GM03348 (cell line): ENCODE results near the gene CLASP1.
"Not testable (repeated sequence)": the region's sequence is repeated elsewhere in the genome, so short reads cannot be mapped to it uniquely, and the experiment has no call there.

Experiments used
- DNase-seq: peaks from one replicate; pipeline ENCODE4 v3.0.0; 2012; ENCODE audit warnings: low spot score

Gene CLASP1

DNA sequence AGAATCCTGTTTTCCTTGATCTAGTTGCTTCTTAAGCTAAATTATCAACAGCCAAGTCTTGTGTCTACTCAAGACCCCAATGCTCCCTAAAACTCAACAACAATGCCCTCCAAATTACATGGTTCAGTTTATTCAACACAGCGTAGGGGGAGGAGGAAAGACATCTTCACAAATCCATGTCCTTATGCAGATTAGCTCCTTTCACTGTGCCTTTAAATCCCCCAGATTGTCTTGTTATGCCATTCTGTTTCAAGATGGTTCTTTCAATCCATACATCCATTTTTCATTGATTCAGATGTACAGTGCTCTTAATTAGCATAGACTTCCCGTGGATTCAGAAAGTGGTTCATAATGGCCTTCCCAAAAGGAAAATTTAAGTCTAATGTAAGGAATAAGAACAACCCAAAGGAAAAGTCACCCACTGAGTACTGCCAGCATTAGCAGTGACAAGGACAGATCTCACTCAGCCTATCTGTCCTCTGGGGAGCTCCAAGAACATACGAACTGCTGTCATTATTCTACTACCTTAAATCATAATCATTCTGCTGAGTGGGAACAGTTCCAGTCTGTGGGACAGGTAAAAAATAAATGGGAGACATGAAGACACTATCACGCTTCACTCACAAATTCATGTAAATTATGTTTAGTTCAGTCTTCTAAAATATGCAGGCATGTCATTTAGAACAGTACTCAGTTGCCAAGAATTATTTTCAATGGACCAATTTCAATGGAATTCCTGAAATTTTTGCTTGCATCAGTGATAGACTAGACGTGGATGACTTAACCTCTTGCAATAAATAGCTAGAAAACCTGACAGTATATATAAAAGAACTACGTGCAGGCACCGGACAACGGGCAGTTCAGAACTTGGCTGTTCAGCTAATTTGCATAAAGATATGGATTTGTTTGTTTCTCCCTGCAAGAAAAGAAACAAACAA lies 177.5 kb downstream of the CLASP1 start:
- peak; percentile 60 for DNase-seq

DNA sequence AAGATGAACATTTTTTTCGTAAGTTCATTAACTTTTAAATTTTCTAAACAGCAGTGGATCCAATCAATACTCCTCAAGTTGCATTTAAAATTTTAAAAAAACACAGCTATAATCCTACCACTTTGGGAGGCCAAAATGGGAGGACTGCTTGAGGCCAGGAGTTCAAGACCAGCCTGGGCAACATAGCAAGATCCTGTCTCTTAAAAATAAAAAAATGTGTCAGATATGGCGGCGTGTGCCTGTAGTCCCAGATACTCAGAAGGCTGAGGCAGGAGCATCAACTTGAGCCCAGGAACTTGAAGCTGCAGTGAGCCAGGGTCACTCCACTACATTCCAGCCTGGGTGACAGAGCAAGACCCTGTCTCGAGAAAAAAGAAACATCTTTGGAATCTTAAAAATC lies 178.3 kb downstream of the CLASP1 start:
- no peak for DNase-seq

DNA sequence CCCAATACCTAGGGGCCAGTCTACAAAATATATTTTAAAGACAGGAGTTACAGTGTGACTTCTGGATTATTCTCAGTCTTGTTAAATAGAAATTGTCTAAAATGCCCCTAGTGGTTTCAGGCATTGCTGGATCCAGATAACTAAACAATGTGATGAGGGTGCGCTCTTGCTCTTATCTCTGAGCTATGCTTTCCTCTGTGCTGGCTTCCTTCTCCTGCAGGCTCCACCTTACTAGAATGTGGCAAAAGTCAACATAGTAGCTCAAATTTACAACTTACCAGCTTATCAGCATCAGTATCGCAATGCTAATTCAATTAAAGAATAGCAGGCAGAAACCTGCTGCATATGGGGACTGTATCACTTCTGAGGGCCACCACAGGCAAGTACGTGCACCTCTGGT lies 179.9 kb downstream of the CLASP1 start:
- no peak for DNase-seq

DNA sequence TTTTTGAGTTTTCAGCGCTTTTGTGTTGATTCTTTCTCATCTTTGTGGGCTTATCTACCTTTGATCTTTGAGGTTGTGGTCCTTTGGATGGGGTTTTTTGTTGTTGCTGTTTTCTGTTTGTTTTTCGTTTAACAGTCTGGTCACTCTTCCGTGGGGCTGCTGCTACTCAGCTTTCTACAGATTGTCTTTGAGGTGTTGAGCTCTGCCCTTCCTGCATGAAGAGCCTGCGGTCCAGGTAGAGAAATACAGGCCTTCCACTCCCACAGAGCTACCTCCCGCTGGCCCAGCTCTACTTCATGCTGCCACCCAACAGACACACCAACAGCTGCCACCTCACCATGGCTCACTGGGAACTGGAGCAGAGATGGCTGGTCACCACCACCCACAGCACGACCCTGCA lies 180.3 kb downstream of the CLASP1 start:
- DNase-seq = no peak

DNA sequence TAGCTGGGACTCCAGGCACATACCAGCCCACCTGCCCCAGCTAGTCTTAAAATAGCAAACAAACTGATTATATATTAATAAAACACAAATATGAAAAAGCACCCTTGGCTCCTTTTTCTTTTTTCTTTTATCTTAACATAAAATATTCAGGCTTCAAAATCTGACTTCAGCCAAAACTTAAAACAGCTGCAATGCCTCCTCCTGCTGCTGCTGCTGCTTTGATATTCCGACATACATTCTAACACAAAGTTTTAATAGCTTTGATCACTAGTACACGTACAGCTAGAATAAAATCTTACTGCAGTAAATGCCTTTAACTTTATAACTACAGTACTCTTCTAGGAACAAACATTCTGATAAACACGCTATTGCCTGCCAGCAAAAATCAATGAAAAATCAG lies 190.0 kb downstream of the CLASP1 start:
- DNase-seq = no peak

DNA sequence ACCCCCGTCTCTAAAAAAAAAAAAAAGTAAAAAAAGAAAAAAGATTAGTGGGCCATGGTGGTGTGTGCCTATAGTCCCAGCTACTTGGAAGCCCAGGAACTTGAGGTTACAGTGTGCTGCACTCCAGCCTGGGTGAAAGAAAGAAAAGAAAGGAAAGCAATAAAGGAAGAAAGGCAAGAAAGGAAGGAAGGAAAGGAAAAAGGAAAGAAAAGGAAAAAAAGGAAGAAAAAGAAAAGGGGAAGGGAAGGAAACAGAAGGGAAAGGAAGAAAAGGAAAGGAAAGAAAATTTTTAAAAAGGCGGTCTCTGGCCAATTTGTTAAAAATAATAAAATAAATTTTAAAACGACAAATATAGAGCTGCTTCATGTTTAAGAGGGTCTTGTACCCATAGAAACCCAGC lies 192.9 kb downstream of the CLASP1 start:
- DNase-seq = no peak

DNA sequence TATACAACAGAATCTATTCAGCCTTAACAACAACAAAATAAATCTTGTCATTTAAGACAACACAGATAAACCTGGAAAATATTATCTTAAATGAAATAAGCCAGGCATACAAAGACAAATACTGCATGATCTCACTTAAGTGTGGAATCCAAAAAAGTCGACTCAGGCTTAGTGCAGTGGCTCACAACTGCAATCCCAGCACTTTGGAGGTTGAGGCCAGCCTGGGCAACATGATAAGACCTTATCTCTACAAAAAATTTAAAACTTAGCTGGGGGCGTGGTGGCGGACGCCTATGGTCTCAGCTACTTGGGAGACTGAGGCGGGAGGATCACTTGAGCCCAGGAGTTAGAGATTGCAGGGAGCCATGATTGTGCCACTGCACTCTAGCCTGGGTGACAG lies 193.8 kb downstream of the CLASP1 start:
- DNase-seq = no peak

DNA sequence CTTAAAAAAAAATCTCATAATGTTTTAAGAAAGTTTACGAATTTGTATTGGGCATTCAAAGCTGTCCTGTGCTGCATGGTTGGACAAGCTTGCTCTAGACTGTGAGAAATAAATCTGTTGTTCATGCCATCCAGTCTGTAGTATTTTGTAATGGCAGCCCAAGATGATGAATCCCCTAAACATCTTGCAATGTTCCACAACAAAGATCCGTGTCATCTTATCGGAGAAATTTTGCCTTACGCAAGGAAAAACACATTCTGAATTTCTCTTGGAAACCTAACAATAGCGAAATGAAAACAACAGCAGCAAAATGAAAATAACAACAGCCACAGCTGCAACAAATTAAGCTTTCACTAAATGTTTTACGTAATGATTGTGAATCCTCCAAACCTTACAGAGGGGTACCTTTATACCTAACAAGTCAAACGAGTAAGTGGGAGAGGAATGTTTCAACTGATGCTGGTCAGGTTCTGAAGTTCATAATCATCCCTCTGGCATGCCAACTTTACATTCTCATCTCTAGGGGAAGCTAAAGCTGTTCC lies 194.6 kb downstream of the CLASP1 start:
- DNase-seq = no peak

DNA sequence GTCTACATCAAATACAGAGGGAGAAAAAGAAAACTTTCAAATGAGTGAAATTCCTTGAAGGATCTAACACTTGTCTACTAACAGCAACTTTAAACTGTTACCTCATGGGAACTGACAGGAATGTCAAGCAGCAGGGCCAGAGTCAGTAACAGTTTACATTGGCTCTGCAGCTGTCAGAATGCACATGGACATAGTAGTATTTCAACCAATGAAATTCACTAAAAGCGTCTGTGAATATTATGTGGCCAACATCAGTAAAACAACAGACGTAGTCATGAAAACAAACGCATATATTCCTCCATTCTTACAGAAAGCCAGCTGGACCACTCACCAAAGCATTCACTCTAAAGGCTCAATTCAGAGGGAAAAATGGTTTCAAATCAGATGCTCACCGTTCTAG lies 197.9 kb downstream of the CLASP1 start:
- DNase-seq = no peak

DNA sequence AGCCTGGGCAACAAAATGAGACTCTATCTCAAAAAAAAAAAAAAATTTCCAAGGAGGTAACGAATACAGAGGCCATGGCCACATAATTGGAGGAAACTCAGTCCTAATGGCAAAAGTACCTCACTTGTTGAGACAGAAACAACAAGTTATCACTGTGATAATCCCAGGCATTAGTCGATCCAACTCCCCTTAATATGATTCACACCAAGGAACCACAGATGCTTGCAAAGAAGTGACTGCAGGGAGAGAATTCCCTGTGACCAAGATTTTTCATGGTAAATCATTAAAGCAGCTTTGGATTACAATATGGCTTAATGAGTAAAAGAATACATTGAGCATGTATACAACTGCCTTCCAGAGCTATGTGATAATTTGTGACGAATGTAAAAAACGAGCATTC lies 199.0 kb downstream of the CLASP1 start:
- DNase-seq = no peak

DNA sequence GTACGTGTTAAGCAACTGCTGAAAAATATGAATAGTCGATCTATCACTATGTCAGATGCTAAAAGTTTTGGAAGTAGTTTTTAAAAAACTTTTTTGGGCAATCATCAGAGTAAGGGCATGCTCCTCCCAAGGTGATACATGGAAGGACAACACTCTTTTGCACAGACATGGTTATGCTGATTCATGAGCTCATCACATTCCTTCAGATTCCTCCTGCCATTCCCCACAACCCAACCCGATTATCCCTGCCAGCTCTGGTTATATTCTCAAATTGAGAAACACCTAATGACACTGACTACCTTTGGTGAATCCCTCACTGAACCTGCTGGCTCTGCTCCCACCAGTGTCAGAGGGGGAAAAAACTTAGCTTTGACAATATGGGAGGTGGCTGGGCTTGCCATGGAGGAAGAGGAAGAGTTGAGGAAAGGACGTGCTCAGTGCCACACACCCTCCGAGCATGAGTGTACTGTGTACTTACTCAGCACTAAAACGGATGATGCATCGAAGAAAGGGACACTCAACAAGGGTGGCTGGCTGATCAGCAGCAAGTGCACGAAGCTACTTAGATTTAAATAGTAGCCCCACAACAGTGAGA lies 202.5 kb downstream of the CLASP1 start:
- DNase-seq = no peak

DNA sequence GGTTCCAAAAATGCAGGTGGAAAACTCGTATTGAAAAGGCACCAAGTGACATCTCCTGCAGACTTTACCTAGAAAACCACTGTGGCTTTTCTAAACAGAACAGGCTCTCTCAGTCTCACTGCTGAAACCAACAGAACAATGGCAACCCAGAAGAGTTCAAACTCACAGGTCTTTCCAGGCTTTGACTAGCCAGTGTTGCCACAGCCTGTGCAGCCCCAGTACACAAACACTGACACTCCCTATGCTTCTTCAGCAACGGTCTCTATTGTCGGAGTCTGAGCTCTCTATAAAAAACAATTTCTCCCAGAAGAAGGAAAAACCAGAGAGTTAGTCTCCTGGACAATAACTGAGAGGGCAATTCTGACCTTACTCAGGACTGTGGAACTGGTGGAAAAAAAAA lies 206.4 kb downstream of the CLASP1 start:
- DNase-seq = no peak

DNA sequence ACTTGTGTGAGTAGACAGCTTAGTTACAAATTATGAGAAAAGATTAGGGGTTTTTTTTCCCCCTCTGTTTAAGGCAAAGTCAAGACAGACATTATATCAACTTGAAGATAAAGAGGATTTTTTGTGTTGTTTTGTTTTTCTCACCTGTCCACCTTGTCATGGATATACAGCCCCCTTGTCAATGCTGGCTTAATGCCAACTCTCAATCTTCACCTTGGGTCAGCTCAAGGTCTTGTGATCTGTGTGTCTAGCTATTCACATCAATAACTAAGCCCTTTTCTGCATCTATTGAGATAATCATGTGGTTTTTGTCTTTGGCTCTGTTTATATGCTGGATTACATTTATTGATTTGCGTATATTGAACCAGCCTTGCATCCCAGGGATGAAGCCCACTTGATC lies 211.0 kb downstream of the CLASP1 start:
- DNase-seq = not testable (repeated sequence)

DNA sequence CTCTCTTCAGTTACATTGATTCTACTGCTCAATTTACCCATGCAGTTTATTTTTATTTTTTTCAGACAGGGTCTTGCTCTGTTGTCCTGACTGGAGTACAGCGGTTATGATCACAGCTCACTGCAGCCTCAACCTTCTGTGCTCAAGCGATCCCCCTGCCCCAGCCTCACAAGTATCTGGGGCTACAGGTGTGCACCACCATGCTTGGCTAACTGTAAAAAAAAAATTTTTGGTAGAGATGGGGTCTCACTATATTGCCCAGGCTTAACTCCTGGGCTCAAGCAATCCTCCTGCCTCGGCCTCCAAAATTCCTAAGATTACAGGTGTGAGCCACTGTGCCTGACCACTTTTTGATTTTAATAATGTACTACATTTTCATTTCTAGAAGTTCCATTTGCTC lies 212.3 kb downstream of the CLASP1 start:
- no peak for DNase-seq

DNA sequence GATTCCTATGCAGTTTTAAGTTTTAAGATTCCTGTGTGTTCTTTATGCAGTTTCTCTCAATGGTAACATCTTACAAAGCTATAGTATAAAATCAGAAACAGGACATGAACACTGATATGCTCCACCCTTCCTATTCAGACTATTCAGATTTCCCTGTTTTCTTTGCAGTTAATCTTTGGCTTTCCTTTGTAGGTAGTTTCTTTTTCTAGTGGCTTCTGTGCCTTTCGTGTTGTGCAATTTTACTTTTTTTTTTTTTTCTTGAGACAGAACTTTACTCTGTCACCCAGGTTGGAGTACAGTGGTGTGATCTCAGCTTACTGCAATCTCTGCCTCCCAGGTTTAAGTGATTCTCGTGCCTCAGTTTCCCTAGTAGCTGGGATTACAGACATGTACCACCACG lies 213.5 kb downstream of the CLASP1 start:
- DNase-seq = no peak

DNA sequence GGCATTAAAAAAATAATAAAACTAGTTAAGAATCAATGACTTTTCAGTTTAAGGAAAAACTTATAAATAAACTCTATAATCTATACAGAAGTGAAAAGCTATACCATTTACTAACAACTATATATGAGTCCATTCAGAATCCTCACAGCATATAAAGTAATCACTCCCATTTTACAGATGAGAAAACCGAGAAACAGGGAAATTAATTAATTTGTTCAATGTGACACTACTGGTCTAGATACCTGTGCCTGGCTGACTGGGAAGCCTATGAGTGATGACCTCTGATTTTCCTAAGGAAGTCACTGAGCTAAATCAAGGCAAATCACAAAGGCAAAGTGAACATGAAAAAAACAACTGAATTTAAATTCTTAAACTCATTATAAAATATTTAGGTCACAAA lies 218.0 kb downstream of the CLASP1 start:
- DNase-seq = no peak

DNA sequence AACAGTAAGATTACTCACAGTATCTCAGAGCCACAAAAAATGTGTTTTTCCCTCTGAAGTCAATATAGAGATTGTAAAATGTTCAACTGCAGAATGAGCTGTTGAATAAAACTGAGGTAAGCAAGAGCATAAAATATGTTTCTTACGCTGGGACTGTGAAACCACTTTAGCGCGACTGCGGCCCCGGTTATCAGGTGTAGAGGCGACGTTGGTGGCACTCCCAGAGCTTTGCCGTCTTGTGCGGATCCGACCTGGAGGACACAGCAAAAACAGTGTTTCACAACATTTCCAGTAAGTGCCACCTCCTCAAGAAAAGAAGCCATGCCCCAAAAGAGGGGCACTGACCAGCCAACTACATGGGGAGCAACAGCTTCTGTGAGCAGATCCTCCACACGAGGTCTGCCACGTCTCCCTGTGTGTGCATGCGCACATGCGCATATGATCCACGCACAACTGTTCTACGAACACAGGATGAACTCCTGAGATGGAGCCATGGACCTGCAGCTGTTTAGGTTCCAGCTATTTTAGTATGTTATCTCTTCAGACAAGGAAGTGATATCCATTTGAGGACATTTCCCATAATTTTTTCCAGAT lies 219.2 kb downstream of the CLASP1 start:
- no peak for DNase-seq

DNA sequence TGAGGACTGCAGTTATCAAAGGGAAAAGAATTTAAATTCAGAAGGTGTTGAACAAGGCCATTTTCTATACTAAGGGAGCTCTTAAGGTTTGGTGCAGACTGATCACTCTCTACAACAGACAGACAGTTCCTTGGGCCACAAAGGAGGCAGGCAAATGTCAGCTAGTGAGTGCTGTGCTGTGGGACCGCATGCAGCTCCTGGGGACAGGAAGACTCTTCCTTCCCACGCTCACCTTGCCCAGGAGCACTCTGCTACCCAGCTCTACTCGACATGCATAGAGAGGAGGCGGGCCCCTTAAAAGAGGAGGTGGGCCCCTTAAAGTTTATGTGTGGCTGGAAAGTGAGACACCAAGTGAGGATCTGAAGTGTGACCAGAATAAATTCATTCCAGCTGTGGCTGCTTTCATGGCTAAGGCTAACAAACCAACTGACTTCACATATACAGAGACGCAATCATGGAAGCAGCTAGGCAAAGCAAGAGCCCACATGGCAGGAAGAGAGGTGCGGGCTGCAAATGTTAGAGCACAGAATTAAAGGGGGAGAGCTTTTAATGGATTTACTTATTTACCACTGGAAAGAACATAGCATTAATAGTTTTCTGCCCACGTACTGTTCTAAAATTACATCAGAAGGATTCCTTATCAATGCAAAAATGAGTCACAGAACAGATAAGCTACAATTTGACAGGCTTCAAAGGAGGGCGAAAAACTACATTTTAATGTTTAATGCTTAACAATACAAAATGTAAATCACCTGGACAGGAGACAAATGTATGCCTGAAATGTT lies 220.0 kb downstream of the CLASP1 start:
- peak; percentile 8 for DNase-seq

DNA sequence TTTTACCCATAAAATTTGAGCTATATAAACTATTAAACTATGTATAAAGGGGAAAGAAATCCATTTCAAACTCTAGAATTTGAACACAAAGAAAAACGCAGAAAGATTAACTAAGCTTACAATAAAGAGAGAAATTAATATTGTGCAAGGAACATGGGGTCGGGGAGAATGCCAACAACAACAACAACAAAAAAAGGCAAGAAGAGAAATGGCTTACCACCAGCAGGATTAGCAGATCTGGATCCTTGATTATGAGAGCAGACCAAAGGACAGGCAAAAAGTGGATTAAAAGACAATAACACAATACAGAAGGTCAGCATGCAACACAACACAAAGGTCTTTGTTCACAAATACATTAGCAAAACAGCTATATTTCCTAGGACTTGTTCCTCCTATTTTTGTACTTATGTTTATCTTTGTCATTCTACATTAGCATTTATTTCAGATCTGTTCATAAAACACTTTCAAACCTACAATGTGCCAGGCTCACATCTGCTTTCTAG lies 222.0 kb downstream of the CLASP1 start:
- DNase-seq = no peak

DNA sequence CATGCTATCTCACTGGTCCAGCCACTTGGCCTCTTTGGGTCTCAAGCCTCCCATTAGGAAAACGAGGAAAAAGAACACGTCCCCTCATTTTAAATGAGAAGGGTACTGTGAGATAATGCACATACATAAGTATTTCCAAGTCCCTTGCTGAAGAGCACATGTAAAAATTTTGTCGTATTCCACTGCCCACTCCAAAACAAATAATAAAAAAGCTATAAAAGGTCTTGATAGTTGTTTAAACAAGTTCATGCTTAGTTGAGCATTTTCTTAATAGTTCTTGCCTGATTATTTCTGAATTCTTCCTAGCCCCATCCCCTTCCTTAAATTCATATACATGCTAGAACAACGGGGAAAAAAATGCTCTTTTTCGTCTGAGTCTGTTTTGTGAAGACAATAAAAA lies 228.8 kb downstream of the CLASP1 start:
- DNase-seq = no peak

DNA sequence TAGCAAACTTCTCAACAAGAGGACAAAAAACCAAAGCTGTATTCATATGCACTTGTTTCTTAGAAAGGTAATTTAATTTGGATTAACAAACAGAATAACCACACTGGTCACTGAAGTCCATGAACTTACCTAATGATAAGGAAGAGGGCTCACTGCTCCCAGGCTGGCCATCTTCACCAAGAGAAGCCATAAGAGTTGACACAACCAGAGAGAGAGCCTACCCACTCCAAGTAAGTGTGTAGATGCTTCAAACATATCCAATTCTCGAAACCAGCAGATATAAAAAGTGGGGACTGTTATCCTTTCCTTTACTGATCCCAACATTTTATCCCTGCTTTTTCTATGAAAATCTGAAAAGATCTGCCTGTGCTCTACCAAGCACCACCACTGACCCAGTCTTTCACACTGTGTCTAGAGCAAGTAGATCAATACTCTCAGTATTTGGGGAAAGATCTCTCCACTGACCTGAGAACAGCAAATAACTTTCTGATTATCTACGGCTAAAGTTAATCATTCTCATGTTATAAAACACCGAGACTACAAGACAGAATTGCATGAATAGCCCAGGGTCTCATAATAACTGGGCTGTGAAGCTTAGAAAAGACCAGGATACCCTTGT lies 230.1 kb downstream of the CLASP1 start:
- DNase-seq = no peak
